ENCODE results near the gene CKB.
"Not testable (repeated sequence)": the region's sequence is repeated elsewhere in the genome, so short reads cannot be mapped to it uniquely, and the experiment has no call there.

The CKB gene

GRCh38 chr14:103526247-103526913 lies 3.8 kb upstream of the CKB start:
- no peak for DNase-seq

- DNase-seq, result not testable (repeated sequence)
These were observed 3.0 kb upstream of the CKB start for GRCh38 chr14:103525430-103526246.

- no peak for DNase-seq
These were observed 1.6 kb upstream of the CKB start for GRCh38 chr14:103524002-103524935.

GRCh38 chr14:103523575-103523954 lies 935 bp upstream of the CKB start:
- no peak for DNase-seq

GRCh38 chr14:103521951-103522563 lies 573 bp downstream of the CKB start:
- peak; percentile 38 for DNase-seq

- no peak for DNase-seq
These were observed 1.1 kb downstream of the CKB start for GRCh38 chr14:103521438-103521950.

GRCh38 chr14:103520657-103521437 lies 1.8 kb downstream of the CKB start:
- peak; percentile 90 for DNase-seq

GRCh38 chr14:103520269-103520656 lies 2.4 kb downstream of the CKB start:
- DNase-seq, result no peak

GRCh38 chr14:103519837-103520212 lies 2.8 kb downstream of the CKB start:
- DNase-seq, result no peak

- no peak for DNase-seq
These were observed 3.4 kb downstream of the CKB start for GRCh38 chr14:103519043-103519836.

- DNase-seq, result peak; percentile 77
These were observed 4.1 kb downstream of the CKB start for GRCh38 chr14:103518422-103519042.

- no peak for DNase-seq
These were observed 4.8 kb downstream of the CKB start for GRCh38 chr14:103517721-103518421.

GRCh38 chr14:103517174-103517566 lies 5.5 kb downstream of the CKB start:
- DNase-seq, result no peak

GRCh38 chr14:103516426-103517173 lies 6.0 kb downstream of the CKB start:
- no peak for DNase-seq

GRCh38 chr14:103514596-103515421 lies 7.8 kb downstream of the CKB start:
- no peak for DNase-seq

- DNase-seq, result peak; percentile 100
These were observed 9.7 kb downstream of the CKB start for GRCh38 chr14:103512701-103513611.

- not testable (repeated sequence) for DNase-seq
These were observed 10.4 kb downstream of the CKB start for GRCh38 chr14:103512180-103512579.

Measured in NCI-H1694 treated with DMSO at 0.1 percent for 48 hours (cell line).